ENCODE data around the gene PDE4D.

The PDE4D gene

GRCh38 chr5:59458966-59459729 lies 434.4 kb downstream of the PDE4D start:
- no peak overlapping the region for H3K9ac ChIP-seq (ENCODE audit: low read length)
- H3K14ac ChIP-seq (ENCODE audit: low read length in 2 of 2), result no peak overlapping the region
- H3K27ac ChIP-seq (ENCODE audit: low read length, poor library complexity, severe bottlenecking), result no peak overlapping the region
- no peak overlapping the region for H3K23ac ChIP-seq (ENCODE audit: low read length in 2 of 2)
- H4K91ac ChIP-seq (ENCODE audit: low read length), result no peak overlapping the region
- peaks cover 0 to 17% of the 10 kb centered on the region in 2 experiments for H3K27me3 ChIP-seq (ENCODE audit: control insufficient read depth in 1 of 2, insufficient read depth in 1 of 2, low read length in 2 of 2)
- H2BK15ac ChIP-seq (ENCODE audit: low read depth, poor library complexity, severe bottlenecking), result no peak overlapping the region
- no peak overlapping the region for H3K18ac ChIP-seq (ENCODE audit: low read depth in 1 of 2, low read length in 2 of 2)
- no peak overlapping the region for H2BK12ac ChIP-seq (ENCODE audit: low read length in 2 of 2)
- no peak for DNase-seq
- no peak overlapping the region for H2BK120ac ChIP-seq (ENCODE audit: low read depth, low read length)
- H2BK5ac ChIP-seq (ENCODE audit: low read depth, low read length, poor library complexity, severe bottlenecking), result no peak overlapping the region
- H3K4me1 ChIP-seq (ENCODE audit: control insufficient read depth, insufficient read depth, low read depth, low read length), result no peaks in the 10 kb centered on the region
- H3K4me2 ChIP-seq (ENCODE audit: low read length, poor library complexity, severe bottlenecking), result no peak overlapping the region
- H4K8ac ChIP-seq (ENCODE audit: low read length), result no peak overlapping the region
- no peak overlapping the region for H2AK5ac ChIP-seq (ENCODE audit: low read length, severe bottlenecking)
- H3K4ac ChIP-seq (ENCODE audit: low read depth in 1 of 2, low read length in 2 of 2), result no peak overlapping the region
- H3K36me3 ChIP-seq (ENCODE audit: control insufficient read depth in 1 of 2, insufficient read depth in 2 of 2, low read depth in 1 of 2, low read length in 2 of 2), result peaks cover 0 to 6% of the 10 kb centered on the region in 2 experiments
- peaks cover 2% of the 10 kb centered on the region for H3K79me1 ChIP-seq (replicated peaks; ENCODE audit: low read length, poor library complexity, severe bottlenecking)
- H2AFZ ChIP-seq (ENCODE audit: low read depth, low read length), result no peak overlapping the region
- no peak overlapping the region for H3K4me3 ChIP-seq (ENCODE audit: insufficient read depth in 1 of 2, low read depth in 1 of 2, low read length in 2 of 2)
- no peaks in the 10 kb centered on the region for H3K9me3 ChIP-seq (ENCODE audit: control insufficient read depth, low read length)
- 100% methylated on average over 2 of the region's 3 CpGs for WGBS

- Histone ChIP-seq H2BK120ac (ENCODE audit: low read depth, low read length) (no peak overlapping the region), H3K18ac (ENCODE audit: low read depth in 1 of 2, low read length in 2 of 2) (no peak overlapping the region), H3K9me3 (ENCODE audit: control insufficient read depth, low read length) (no peaks in the 10 kb centered on the region), H2AFZ (ENCODE audit: low read depth, low read length) (no peak overlapping the region), H4K8ac (ENCODE audit: low read length) (no peak overlapping the region), H2BK15ac (ENCODE audit: low read depth, poor library complexity, severe bottlenecking) (no peak overlapping the region), H3K36me3 (ENCODE audit: control insufficient read depth in 1 of 2, insufficient read depth in 2 of 2, low read depth in 1 of 2, low read length in 2 of 2) (peaks cover 0 to 6% of the 10 kb centered on the region in 2 experiments), H3K14ac (ENCODE audit: low read length in 2 of 2) (no peak overlapping the region), H3K4me3 (ENCODE audit: insufficient read depth in 1 of 2, low read depth in 1 of 2, low read length in 2 of 2) (no peak overlapping the region), H3K79me1 (replicated peaks; ENCODE audit: low read length, poor library complexity, severe bottlenecking) (peaks cover 2% of the 10 kb centered on the region), H2BK12ac (ENCODE audit: low read length in 2 of 2) (no peak overlapping the region), H3K4me1 (ENCODE audit: control insufficient read depth, insufficient read depth, low read depth, low read length) (no peaks in the 10 kb centered on the region), H3K27me3 (ENCODE audit: control insufficient read depth in 1 of 2, insufficient read depth in 1 of 2, low read length in 2 of 2) (peaks cover 0 to 17% of the 10 kb centered on the region in 2 experiments), H3K9ac (ENCODE audit: low read length) (no peak overlapping the region), H3K23ac (ENCODE audit: low read length in 2 of 2) (no peak overlapping the region), H4K91ac (ENCODE audit: low read length) (no peak overlapping the region), H2AK5ac (ENCODE audit: low read length, severe bottlenecking) (no peak overlapping the region), H2BK5ac (ENCODE audit: low read depth, low read length, poor library complexity, severe bottlenecking) (no peak overlapping the region), H3K4ac (ENCODE audit: low read depth in 1 of 2, low read length in 2 of 2) (no peak overlapping the region), H3K4me2 (ENCODE audit: low read length, poor library complexity, severe bottlenecking) (no peak overlapping the region), H3K27ac (ENCODE audit: low read length, poor library complexity, severe bottlenecking) (no peak overlapping the region)
- DNase-seq, result no peak
- WGBS, result 86% methylated on average over 4 of the region's 4 CpGs
These were observed 435.2 kb downstream of the PDE4D start for GRCh38 chr5:59458321-59458720.

GRCh38 chr5:59449905-59450644 lies 443.5 kb downstream of the PDE4D start:
- H2BK15ac ChIP-seq (ENCODE audit: low read depth, poor library complexity, severe bottlenecking), result no peak overlapping the region
- WGBS, result 88% methylated on average over 2 of the region's 3 CpGs
- H3K27me3 ChIP-seq (ENCODE audit: control insufficient read depth in 1 of 2, insufficient read depth in 1 of 2, low read length in 2 of 2), result peaks cover 0 to 9% of the 10 kb centered on the region in 2 experiments
- H3K4ac ChIP-seq (ENCODE audit: low read depth in 1 of 2, low read length in 2 of 2), result no peak overlapping the region
- H2AFZ ChIP-seq (ENCODE audit: low read depth, low read length), result no peak overlapping the region
- no peak overlapping the region for H2BK120ac ChIP-seq (ENCODE audit: low read depth, low read length)
- no peak overlapping the region for H2AK5ac ChIP-seq (ENCODE audit: low read length, severe bottlenecking)
- no peak overlapping the region for H3K14ac ChIP-seq (ENCODE audit: low read length in 2 of 2)
- no peak overlapping the region for H4K91ac ChIP-seq (ENCODE audit: low read length)
- no peak overlapping the region for H4K8ac ChIP-seq (ENCODE audit: low read length)
- peaks cover 0 to under 1% of the 10 kb centered on the region in 2 experiments for H3K36me3 ChIP-seq (ENCODE audit: control insufficient read depth in 1 of 2, insufficient read depth in 2 of 2, low read depth in 1 of 2, low read length in 2 of 2)
- DNase-seq, result no peak
- H3K4me3 ChIP-seq (ENCODE audit: insufficient read depth in 1 of 2, low read depth in 1 of 2, low read length in 2 of 2), result no peak overlapping the region
- H3K27ac ChIP-seq (ENCODE audit: low read length, poor library complexity, severe bottlenecking), result no peak overlapping the region
- H3K4me2 ChIP-seq (ENCODE audit: low read length, poor library complexity, severe bottlenecking), result no peak overlapping the region
- no peaks in the 10 kb centered on the region for H3K9me3 ChIP-seq (ENCODE audit: control insufficient read depth, low read length)
- H2BK12ac ChIP-seq (ENCODE audit: low read length in 2 of 2), result no peak overlapping the region
- no peaks in the 10 kb centered on the region for H3K4me1 ChIP-seq (ENCODE audit: control insufficient read depth, insufficient read depth, low read depth, low read length)
- H3K18ac ChIP-seq (ENCODE audit: low read depth in 1 of 2, low read length in 2 of 2), result no peak overlapping the region
- no peaks in the 10 kb centered on the region for H3K79me1 ChIP-seq (replicated peaks; ENCODE audit: low read length, poor library complexity, severe bottlenecking)
- H3K9ac ChIP-seq (ENCODE audit: low read length), result no peak overlapping the region
- H3K23ac ChIP-seq (ENCODE audit: low read length in 2 of 2), result no peak overlapping the region
- H2BK5ac ChIP-seq (ENCODE audit: low read depth, low read length, poor library complexity, severe bottlenecking), result no peak overlapping the region

- Histone ChIP-seq H3K4me3 (ENCODE audit: insufficient read depth in 1 of 2, low read depth in 1 of 2, low read length in 2 of 2) (no peak overlapping the region), H4K91ac (ENCODE audit: low read length) (no peak overlapping the region), H3K9me3 (ENCODE audit: control insufficient read depth, low read length) (no peaks in the 10 kb centered on the region), H3K4ac (ENCODE audit: low read depth in 1 of 2, low read length in 2 of 2) (no peak overlapping the region), H3K18ac (ENCODE audit: low read depth in 1 of 2, low read length in 2 of 2) (no peak overlapping the region), H3K14ac (ENCODE audit: low read length in 2 of 2) (no peak overlapping the region), H4K8ac (ENCODE audit: low read length) (no peak overlapping the region), H3K79me1 (replicated peaks; ENCODE audit: low read length, poor library complexity, severe bottlenecking) (peaks cover 2% of the 10 kb centered on the region), H3K23ac (ENCODE audit: low read length in 2 of 2) (no peak overlapping the region), H3K27ac (ENCODE audit: low read length, poor library complexity, severe bottlenecking) (no peak overlapping the region), H3K4me2 (ENCODE audit: low read length, poor library complexity, severe bottlenecking) (no peak overlapping the region), H2BK12ac (ENCODE audit: low read length in 2 of 2) (no peak overlapping the region), H2BK15ac (ENCODE audit: low read depth, poor library complexity, severe bottlenecking) (no peak overlapping the region), H3K4me1 (ENCODE audit: control insufficient read depth, insufficient read depth, low read depth, low read length) (no peaks in the 10 kb centered on the region), H3K9ac (ENCODE audit: low read length) (no peak overlapping the region), H3K27me3 (ENCODE audit: control insufficient read depth in 1 of 2, insufficient read depth in 1 of 2, low read length in 2 of 2) (peaks cover 0 to 6% of the 10 kb centered on the region in 2 experiments), H3K36me3 (ENCODE audit: control insufficient read depth in 1 of 2, insufficient read depth in 2 of 2, low read depth in 1 of 2, low read length in 2 of 2) (no peaks in the 10 kb centered on the region), H2AFZ (ENCODE audit: low read depth, low read length) (no peak overlapping the region), H2BK5ac (ENCODE audit: low read depth, low read length, poor library complexity, severe bottlenecking) (no peak overlapping the region), H2BK120ac (ENCODE audit: low read depth, low read length) (no peak overlapping the region), H2AK5ac (ENCODE audit: low read length, severe bottlenecking) (no peak overlapping the region)
- DNase-seq, result no peak
- WGBS, result 95% methylated on average over 2 of the region's 2 CpGs
These were observed 447.2 kb downstream of the PDE4D start for GRCh38 chr5:59446356-59446755.

All from mesenchymal stem cell (in vitro differentiated cells and primary cell).